ENCODE measurements around the gene AK1. TPM values are rescaled to one million over a fixed set of nuclear protein-coding genes. Genes with fewer than 3 reads are reported as not detected.
"Not testable (repeated sequence)": the region's sequence is repeated elsewhere in the genome, so short reads cannot be mapped to it uniquely, and the experiment has no call there.

Gene AK1
- total and polyA plus RNA-seq, 2 of the 8 experiments (the other 6 are each of a cell fraction or from before 2014, with no cell fraction given), result 37.9 to 39.2 TPM

DNA sequence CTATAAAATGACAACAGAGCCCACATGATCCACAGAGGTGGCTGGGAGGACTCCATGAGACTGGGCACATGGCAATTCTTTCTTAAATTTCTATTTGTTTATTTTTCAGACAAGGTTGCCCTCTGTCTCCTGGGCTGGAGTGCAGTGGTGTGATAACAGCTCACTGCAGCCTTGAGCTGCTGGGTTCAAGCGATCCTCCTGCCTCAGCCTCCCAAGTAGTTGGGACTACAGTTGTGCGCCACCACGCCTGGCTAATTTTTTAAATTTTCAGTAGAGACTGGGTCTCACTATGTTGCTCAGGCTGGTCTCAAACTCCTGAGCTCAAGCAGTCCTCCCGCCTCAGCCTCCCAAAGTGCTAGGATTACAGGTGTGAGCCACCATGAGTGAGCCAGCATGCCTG lies 31.9 kb downstream of the AK1 start:
- DNase-seq (ENCODE audit: low read depth in 1 of 2, low spot score in 2 of 2); H3K56ac ChIP-seq (replicated peaks; ENCODE audit: insufficient read length, low read depth, low read length); H2AFZ ChIP-seq (ENCODE audit: low read length): not testable (repeated sequence)

More for the DNA sequence above, 31.9 kb downstream of the AK1 start:
- not testable (repeated sequence) for H2BK20ac ChIP-seq (ENCODE audit: low read length); H2AK5ac ChIP-seq (ENCODE audit: low read depth, low read length); H3K4me2 ChIP-seq (ENCODE audit: insufficient read depth in 1 of 2, low read depth in 2 of 2, low read length in 2 of 2); H4K8ac ChIP-seq (ENCODE audit: extremely low read depth, insufficient read depth, low read length); H3K27ac ChIP-seq (ENCODE audit: low read depth, low read length); H2BK15ac ChIP-seq (ENCODE audit: low read length); H3K14ac ChIP-seq (ENCODE audit: insufficient read length); H4K20me1 ChIP-seq (replicated peaks in 1 of 2; ENCODE audit: control insufficient read depth in 1 of 2, insufficient read depth in 2 of 2, low read length in 2 of 2); FAIRE-seq; H3K4me3 ChIP-seq (ENCODE audit: extremely low read depth in 1 of 4, insufficient read depth in 2 of 4, low read depth in 3 of 4, low read length in 4 of 4); H2BK12ac ChIP-seq (ENCODE audit: low read depth, low read length); H4K5ac ChIP-seq (ENCODE audit: insufficient read length, low read depth, low read length); H3K79me2 ChIP-seq (ENCODE audit: control insufficient read depth in 1 of 2, insufficient read depth in 2 of 2, low read length in 2 of 2); H3K79me1 ChIP-seq (ENCODE audit: low read depth, low read length); H3K27me3 ChIP-seq (replicated peaks in 1 of 4; ENCODE audit: control insufficient read depth in 3 of 4, extremely low read depth in 1 of 4, insufficient read depth in 3 of 4, low read length in 3 of 4); H2BK120ac ChIP-seq (replicated peaks; ENCODE audit: low read depth, low read length); H3K36me3 ChIP-seq (ENCODE audit: control insufficient read depth in 2 of 4, insufficient read depth in 4 of 4, low read length in 3 of 4); H3K4ac ChIP-seq (replicated peaks; ENCODE audit: insufficient read length, low read depth, low read length); H3K9ac ChIP-seq (replicated peaks in 1 of 4; ENCODE audit: extremely low read depth in 1 of 4, low read depth in 3 of 4, low read length in 3 of 4); H3K23me2 ChIP-seq (ENCODE audit: low read depth, low read length); H4K91ac ChIP-seq (replicated peaks; ENCODE audit: insufficient read length, low read length); H3K9me3 ChIP-seq (ENCODE audit: insufficient read depth in 2 of 2, low read depth in 1 of 2, low read length in 1 of 2); H3K4me1 ChIP-seq (replicated peaks in 1 of 4; ENCODE audit: control insufficient read depth in 3 of 4, insufficient read depth in 4 of 4, low read length in 3 of 4); H3K23ac ChIP-seq (ENCODE audit: insufficient read length)
- H2BK5ac ChIP-seq (ENCODE audit: low read depth, low read length), result peak overlapping the region; percentile 80; the same call in 1 of the 2 replicates
- 85% methylated on average over 4 of the region's 4 CpGs; no CpG with 5 or more reads in 1 of the 2 experiments for WGBS, 2 experiments (ENCODE audit: extremely low coverage in 1 of 2, insufficient coverage in 1 of 2, insufficient read length in 1 of 2, insufficient replicate concordance in 2 of 2, low coverage in 1 of 2, low lambda C conversion rate in 2 of 2, missing lambda C conversion rate in 1 of 2)
- ChIA-PET CTCF (ENCODE audit: partially characterized antibody) (interaction anchor here (0.6 to 4.5 kb wide), 11 partner anchors 8 to 341 kb away, joined by 3 to 41 read pairs (median 4); no protein-coding TSS in a partner anchor), POLR2A (ENCODE audit: partially characterized antibody) (interaction anchor here (0.7 to 1.8 kb wide), 8 partner anchors 9 to 49 kb away, joined by 3 to 9 read pairs (median 4); partner anchors contain the start of genes ENG and FPGS)
- H3K18ac ChIP-seq (ENCODE audit: extremely low read depth, low read length), result peak overlapping the region; percentile 1; the same call in 1 of the 2 replicates

All from H1 (cell line).